Measurements from ENCODE around the gene MCF2L. TPM values are rescaled to one million over a fixed set of nuclear protein-coding genes. Genes with fewer than 3 reads are reported as not detected.

The MCF2L gene
- total and polyA plus RNA-seq, 9 of the 15 experiments (the other 6 are each of a cell fraction or from before 2014, with no cell fraction given), result 0.05 to 0.25 (median 0.18) TPM; not detected in 5

DNA sequence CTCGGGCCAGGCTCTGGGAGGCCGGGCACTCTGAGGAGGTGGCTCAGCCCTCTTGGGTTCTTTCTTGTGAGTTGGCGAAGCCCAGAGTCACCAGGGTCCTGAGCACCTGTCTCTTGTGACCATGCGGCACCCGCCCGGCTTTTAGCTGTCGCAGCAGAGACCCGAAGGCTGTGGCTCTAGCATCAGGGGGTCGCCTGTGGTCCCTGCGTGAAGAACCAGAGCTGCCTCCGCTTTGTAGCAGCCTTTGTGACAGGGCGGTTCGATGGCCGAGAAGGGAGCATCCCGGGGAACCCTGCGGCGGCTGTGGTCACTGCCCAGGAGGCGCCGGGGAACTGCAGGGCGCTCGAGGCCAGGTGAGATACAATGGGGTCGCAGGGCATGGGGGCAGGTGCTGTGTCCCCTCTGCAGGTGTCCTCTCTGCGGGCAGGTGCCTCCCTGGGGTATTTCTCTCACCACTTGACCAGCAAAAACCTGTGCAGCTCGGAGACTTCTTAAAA lies 10.4 kb downstream of the MCF2L start:
- no peak overlapping the region for H3K27ac ChIP-seq (ENCODE audit: extremely low read depth, low read depth, low read length)
- intact Hi-C loops (cut with micrococcal nuclease) (no loop called here), in situ Hi-C loops (cut with MboI) (no loop called here)
- H3K36me3 ChIP-seq (ENCODE audit: control insufficient read depth, insufficient read depth, low read length), result no peaks in the 10 kb centered on the region
- H3K9ac ChIP-seq (ENCODE audit: insufficient read depth in 1 of 2, low read depth in 2 of 2, low read length in 2 of 2), result no peak overlapping the region
- no peak for FAIRE-seq
- TF ChIP-seq, protein P1, sequence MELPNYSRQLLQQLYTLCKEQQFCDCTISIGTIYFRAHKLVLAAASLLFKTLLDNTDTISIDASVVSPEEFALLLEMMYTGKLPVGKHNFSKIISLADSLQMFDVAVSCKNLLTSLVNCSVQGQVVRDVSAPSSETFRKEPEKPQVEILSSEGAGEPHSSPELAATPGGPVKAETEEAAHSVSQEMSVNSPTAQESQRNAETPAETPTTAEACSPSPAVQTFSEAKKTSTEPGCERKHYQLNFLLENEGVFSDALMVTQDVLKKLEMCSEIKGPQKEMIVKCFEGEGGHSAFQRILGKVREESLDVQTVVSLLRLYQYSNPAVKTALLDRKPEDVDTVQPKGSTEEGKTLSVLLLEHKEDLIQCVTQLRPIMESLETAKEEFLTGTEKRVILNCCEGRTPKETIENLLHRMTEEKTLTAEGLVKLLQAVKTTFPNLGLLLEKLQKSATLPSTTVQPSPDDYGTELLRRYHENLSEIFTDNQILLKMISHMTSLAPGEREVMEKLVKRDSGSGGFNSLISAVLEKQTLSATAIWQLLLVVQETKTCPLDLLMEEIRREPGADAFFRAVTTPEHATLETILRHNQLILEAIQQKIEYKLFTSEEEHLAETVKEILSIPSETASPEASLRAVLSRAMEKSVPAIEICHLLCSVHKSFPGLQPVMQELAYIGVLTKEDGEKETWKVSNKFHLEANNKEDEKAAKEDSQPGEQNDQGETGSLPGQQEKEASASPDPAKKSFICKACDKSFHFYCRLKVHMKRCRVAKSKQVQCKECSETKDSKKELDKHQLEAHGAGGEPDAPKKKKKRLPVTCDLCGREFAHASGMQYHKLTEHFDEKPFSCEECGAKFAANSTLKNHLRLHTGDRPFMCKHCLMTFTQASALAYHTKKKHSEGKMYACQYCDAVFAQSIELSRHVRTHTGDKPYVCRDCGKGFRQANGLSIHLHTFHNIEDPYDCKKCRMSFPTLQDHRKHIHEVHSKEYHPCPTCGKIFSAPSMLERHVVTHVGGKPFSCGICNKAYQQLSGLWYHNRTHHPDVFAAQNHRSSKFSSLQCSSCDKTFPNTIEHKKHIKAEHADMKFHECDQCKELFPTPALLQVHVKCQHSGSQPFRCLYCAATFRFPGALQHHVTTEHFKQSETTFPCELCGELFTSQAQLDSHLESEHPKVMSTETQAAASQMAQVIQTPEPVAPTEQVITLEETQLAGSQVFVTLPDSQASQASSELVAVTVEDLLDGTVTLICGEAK (IDR thresholded peaks at IDR 0.05), result no peak
- TF ChIP-seq, protein P1 (CRISPR knock-in tag; IDR thresholded peaks at IDR 0.05), result no peak
- H3K4me3 ChIP-seq, result no peak overlapping the region
- DNase-seq (ENCODE audit: extremely low read depth in 1 of 4, low spot score in 3 of 4), result no peak
- H4K20me1 ChIP-seq (replicated peaks; ENCODE audit: control insufficient read depth, insufficient read depth, low read length), result no peaks in the 10 kb centered on the region
- H3K27me3 ChIP-seq (ENCODE audit: control insufficient read depth in 2 of 2, insufficient read depth in 2 of 2, low read length in 2 of 2), result peaks cover 28 to 88% of the 10 kb centered on the region in 2 experiments; a peak in 4 of 5 replicates
- ChIA-PET CTCF (ENCODE audit: low intra/inter-chr PET ratio) (no interaction called here), POLR2A (no interaction called here)
- BruUV-seq (replicated peaks), result no TSS peak
- H3K9me3 ChIP-seq (replicated peaks; ENCODE audit: control insufficient read depth, insufficient read depth, low read depth, low read length), result no peaks in the 10 kb centered on the region
- peaks cover 0 to 5% of the 10 kb centered on the region in 2 experiments; a peak in 1 of 5 replicates for H3K4me1 ChIP-seq (replicated peaks in 1 of 2; ENCODE audit: control insufficient read depth in 2 of 2, insufficient read depth in 2 of 2, low read length in 2 of 2)
- H3K9me1 ChIP-seq (ENCODE audit: control insufficient read depth, insufficient read depth, low read length), result no peaks in the 10 kb centered on the region
- H3K79me2 ChIP-seq (ENCODE audit: control insufficient read depth, insufficient read depth, low read length), result no peaks in the 10 kb centered on the region
- no peak for ATAC-seq
- 0% methylated on average over 16 of the region's 24 CpGs for WGBS (ENCODE audit: insufficient coverage, low coverage, missing lambda C conversion rate)
- H2AFZ ChIP-seq (ENCODE audit: low read depth, low read length), result no peak overlapping the region
- no peak overlapping the region for H3K4me2 ChIP-seq (ENCODE audit: insufficient read depth, low read length)

Measured in K562 (cell line).